Stimulated activated memory B cell treated with anti-CD40 and anti-IgM and Interleukin-4, amounts not matched to agents 10 μg/mL and 1 μg/mL and 100 μg/mL, for 72 hours (primary cell): ENCODE measurements around the gene IGSF3.
"Not testable (repeated sequence)": the region's sequence is repeated elsewhere in the genome, so short reads cannot be mapped to it uniquely, and the experiment has no call there.

Experiments
- ATAC-seq: fragments of 150-1000 bp; cut with Tn5 transposase; 2 replicates; pipeline ENCODE4 v1.10.0; 2021
- H3K27ac Mint-ChIP-seq: one replicate; pipeline ENCODE4 v1.8.0; 2022; ENCODE audit warnings: mild to moderate bottlenecking, mixed read lengths
- H3K27me3 Mint-ChIP-seq: one replicate; pipeline ENCODE4 v1.8.0; 2022; ENCODE audit warnings: mixed read lengths
- H3K36me3 Mint-ChIP-seq: one replicate; pipeline ENCODE4 v1.8.0; 2022; ENCODE audit warnings: mixed read lengths
- H3K4me1 Mint-ChIP-seq: one replicate; pipeline ENCODE4 v1.8.0; 2022; ENCODE audit warnings: mixed read lengths
- H3K4me3 Mint-ChIP-seq: one replicate; pipeline ENCODE4 v1.8.0; 2022; ENCODE audit warnings: mild to moderate bottlenecking, moderate library complexity, mixed read lengths
- H3K9me3 Mint-ChIP-seq: one replicate; pipeline ENCODE4 v1.8.0; 2022; ENCODE audit warnings: mixed read lengths

Gene IGSF3

GRCh38 chr1:116574581-116575291 is 92.8 kb downstream of the IGSF3 start:
- peak overlapping the region; percentile 2 for H3K27ac Mint-ChIP-seq
- no peaks in the 10 kb centered on the region for H3K9me3 Mint-ChIP-seq
- no peaks in the 10 kb centered on the region for H3K27me3 Mint-ChIP-seq
- H3K4me1 Mint-ChIP-seq = peaks cover 46% of the 10 kb centered on the region
- no peak overlapping the region for H3K4me3 Mint-ChIP-seq
- H3K36me3 Mint-ChIP-seq = peaks cover 41% of the 10 kb centered on the region
- ATAC-seq = no peak

DNA sequence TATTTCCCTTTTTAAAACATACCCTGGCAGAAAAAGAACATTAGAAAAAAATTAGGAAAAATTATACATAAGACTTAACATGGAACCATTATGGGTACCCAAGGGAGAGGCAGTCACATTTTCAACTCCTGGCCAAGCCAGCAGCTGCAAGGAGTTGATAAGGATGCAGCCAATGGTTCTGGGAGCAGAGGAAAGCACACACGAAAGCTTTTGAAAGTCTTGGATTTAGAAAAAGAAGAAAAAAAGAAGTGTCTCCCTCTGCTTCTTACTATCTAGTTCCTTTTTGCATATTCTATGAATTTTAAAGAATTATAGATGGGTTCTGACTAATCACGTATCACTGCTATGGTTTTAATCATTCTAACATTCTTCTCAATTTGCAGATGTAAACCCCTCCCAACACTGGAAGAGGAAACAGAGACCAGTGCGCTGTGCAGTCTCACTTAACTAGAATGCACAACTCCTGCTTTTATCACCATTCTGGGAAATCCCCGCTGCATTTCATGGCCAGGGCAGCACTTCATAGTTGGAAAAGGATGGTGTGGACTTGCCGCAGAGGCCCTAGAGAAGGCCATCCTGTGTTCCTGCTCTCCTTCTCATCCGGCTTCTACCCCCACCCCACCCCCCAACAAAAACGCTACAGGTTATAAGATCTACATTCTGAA is 94.0 kb downstream of the IGSF3 start:
- Mint-ChIP-seq H3K27ac (peak overlapping the region; percentile 2), H3K27me3 (no peaks in the 10 kb centered on the region), H3K4me1 (peaks cover 58% of the 10 kb centered on the region), H3K4me3 (peak overlapping the region; percentile 18), H3K36me3 (peaks cover 41% of the 10 kb centered on the region), H3K9me3 (no peaks in the 10 kb centered on the region)
- ATAC-seq = no peak

DNA sequence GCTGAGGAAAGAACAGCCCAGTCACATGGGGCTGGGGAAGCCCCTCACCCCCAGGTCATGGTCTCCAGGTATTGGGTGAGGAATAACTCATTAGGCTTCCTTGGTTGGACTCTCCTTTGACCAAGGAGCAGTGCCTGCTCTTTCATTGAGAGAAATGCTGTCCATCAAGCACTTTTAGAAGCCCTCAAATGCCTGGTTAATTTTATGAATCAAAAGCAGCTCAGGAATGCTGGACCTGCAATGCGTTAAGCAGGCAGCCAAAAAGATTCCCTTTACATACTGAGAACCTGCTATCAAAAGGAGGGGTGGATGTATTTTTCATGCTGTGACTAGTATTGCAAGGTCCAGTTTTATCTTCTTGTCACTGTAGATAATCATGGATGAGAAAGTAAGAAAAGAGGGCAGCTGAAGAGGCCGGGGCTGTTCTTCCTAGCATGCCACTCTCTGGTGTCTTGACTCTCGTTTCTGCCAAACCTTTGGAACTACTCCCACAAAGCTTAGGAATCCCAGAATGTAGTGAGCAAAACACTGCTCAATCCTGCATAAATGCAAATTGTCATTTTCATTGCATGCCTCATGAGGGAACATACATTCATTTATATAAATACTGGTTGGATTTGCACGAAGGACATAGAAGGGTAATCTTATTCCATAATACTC is 94.6 kb downstream of the IGSF3 start:
- Mint-ChIP-seq H3K36me3 (peaks cover 46% of the 10 kb centered on the region), H3K27ac (no peak overlapping the region), H3K4me1 (peaks cover 64% of the 10 kb centered on the region), H3K27me3 (no peaks in the 10 kb centered on the region), H3K9me3 (no peaks in the 10 kb centered on the region), H3K4me3 (no peak overlapping the region)
- ATAC-seq = no peak

- Mint-ChIP-seq H3K27ac (peak overlapping the region; percentile 99), H3K36me3 (peaks cover 44% of the 10 kb centered on the region), H3K27me3 (no peaks in the 10 kb centered on the region), H3K4me3 (peak overlapping the region; percentile 98), H3K4me1 (peaks cover 69% of the 10 kb centered on the region), H3K9me3 (no peaks in the 10 kb centered on the region)
- ATAC-seq = no peak
Measured at GRCh38 chr1:116572099-116572498, 95.4 kb downstream of the IGSF3 start.

DNA sequence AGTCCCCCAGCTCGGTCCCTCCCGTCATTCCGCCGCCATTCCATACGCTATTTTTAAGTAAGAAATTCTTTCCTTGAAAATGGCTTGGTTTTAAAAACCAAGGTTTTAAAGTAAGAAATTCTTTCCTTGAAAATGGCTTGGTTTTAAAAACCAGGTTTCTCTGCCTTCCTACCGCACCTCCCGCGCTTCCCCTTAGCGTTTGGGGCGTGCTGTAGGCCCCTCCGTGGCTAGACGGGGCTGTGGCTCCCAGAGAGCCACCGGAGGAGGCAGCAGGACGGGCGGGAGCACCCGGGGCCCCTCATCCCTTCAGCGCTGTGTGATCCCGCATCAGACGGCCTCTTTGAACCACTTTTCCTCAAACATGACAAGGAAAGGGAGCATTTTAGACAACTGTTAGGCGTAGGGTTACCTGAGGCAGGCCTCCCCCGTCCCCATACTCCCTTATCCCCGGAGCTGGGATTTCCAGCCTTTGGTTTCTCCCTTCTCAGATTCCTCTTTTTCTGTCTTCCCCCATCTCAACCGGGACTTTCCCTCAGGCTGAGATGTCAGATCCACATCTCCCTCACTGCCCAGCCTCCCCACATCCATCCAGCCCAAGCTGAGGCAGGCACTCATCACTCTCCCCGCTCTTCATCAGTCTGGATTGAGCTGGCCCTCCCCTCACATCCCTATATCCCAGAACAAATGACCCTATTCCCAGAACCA is 96.2 kb downstream of the IGSF3 start:
- H3K27me3 Mint-ChIP-seq = no peaks in the 10 kb centered on the region
- no peaks in the 10 kb centered on the region for H3K9me3 Mint-ChIP-seq
- peak overlapping the region; percentile 98 for H3K4me3 Mint-ChIP-seq
- H3K36me3 Mint-ChIP-seq = peaks cover 44% of the 10 kb centered on the region
- H3K27ac Mint-ChIP-seq = peak overlapping the region; percentile 99
- no peak for ATAC-seq
- peaks cover 76% of the 10 kb centered on the region for H3K4me1 Mint-ChIP-seq

- peaks cover 45% of the 10 kb centered on the region for H3K36me3 Mint-ChIP-seq
- peak within 1 kb of the TSS; percentile 99 for H3K27ac Mint-ChIP-seq
- H3K27me3 Mint-ChIP-seq = no peaks in the 10 kb centered on the region
- peak; percentile 94 for ATAC-seq
- H3K4me3 Mint-ChIP-seq = peak within 1 kb of the TSS; percentile 98
- H3K4me1 Mint-ChIP-seq = peaks cover 78% of the 10 kb centered on the region
- no peaks in the 10 kb centered on the region for H3K9me3 Mint-ChIP-seq
Measured at GRCh38 chr1:116570358-116571214, 96.9 kb downstream of the IGSF3 start, which contains the start of gene CD58. TSS of gene CD58 (minus strand) at chr1:116571026. CDS start at chr1:116570972, 54 bp downstream.

- Mint-ChIP-seq H3K27me3 (no peaks in the 10 kb centered on the region), H3K36me3 (peaks cover 50% of the 10 kb centered on the region), H3K4me1 (peaks cover 80% of the 10 kb centered on the region), H3K9me3 (peaks cover 5% of the 10 kb centered on the region), H3K27ac (peak overlapping the region; percentile 99), H3K4me3 (peak overlapping the region; percentile 98)
- peak; percentile 28 for ATAC-seq
Measured at GRCh38 chr1:116569776-116570357, 97.7 kb downstream of the IGSF3 start.

DNA sequence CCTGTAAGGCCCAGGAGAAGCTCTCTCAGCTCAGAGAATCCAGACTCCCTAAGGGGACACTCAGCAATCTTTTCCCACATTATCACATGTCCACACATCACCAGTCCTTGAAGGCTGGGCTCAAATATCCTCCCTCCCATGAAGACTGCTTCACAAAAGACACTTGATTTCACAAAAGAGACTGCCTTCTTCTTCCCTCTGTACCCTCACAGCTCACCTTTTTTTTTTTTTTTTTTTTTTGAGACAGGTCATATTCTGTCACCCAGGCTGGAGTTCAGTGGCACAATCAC is 98.2 kb downstream of the IGSF3 start:
- ATAC-seq = no peak
- H3K9me3 Mint-ChIP-seq = peaks cover 8% of the 10 kb centered on the region
- H3K27ac Mint-ChIP-seq = peak overlapping the region; percentile 99
- peaks cover 56% of the 10 kb centered on the region for H3K36me3 Mint-ChIP-seq
- H3K27me3 Mint-ChIP-seq = no peaks in the 10 kb centered on the region
- H3K4me1 Mint-ChIP-seq = peaks cover 80% of the 10 kb centered on the region
- H3K4me3 Mint-ChIP-seq = peak overlapping the region; percentile 98

DNA sequence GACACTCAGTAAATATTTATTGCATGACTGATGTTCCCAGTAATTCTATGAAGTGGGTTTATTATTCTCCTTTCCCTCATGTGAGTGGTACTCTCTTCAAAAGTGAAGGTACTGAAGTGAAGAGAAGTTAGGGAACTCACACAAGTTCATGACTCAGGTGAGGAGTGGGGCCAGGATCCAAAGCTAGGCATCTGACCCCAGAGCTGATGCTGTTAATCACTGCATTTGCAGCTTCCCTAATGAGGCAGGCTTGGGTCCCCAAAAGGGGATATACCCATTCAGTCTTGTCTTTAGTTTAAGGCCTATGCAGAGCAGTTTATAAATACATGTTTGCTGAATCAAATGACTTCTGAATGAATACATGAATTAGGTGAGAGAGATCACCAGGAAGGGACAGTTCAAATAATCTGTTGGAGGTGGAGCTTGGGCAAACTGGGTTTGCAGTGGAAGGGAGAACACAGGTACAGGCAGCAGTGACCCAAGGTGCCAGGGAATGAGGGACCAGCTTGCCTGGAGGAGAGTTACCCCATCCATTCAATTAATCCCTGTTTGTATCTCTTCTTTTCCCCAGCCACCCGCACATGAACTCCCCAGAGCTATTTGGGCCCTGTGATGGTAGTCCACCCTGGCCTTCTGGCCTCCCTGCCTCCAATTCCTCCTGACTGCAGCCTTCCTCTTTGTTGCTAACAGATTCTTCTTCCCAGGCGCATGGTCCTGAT is 98.7 kb downstream of the IGSF3 start:
- peak overlapping the region; percentile 98 for H3K4me3 Mint-ChIP-seq
- H3K9me3 Mint-ChIP-seq = peaks cover 11% of the 10 kb centered on the region
- peaks cover 80% of the 10 kb centered on the region for H3K4me1 Mint-ChIP-seq
- H3K36me3 Mint-ChIP-seq = peaks cover 61% of the 10 kb centered on the region
- ATAC-seq = no peak
- no peaks in the 10 kb centered on the region for H3K27me3 Mint-ChIP-seq
- peak overlapping the region; percentile 99 for H3K27ac Mint-ChIP-seq

DNA sequence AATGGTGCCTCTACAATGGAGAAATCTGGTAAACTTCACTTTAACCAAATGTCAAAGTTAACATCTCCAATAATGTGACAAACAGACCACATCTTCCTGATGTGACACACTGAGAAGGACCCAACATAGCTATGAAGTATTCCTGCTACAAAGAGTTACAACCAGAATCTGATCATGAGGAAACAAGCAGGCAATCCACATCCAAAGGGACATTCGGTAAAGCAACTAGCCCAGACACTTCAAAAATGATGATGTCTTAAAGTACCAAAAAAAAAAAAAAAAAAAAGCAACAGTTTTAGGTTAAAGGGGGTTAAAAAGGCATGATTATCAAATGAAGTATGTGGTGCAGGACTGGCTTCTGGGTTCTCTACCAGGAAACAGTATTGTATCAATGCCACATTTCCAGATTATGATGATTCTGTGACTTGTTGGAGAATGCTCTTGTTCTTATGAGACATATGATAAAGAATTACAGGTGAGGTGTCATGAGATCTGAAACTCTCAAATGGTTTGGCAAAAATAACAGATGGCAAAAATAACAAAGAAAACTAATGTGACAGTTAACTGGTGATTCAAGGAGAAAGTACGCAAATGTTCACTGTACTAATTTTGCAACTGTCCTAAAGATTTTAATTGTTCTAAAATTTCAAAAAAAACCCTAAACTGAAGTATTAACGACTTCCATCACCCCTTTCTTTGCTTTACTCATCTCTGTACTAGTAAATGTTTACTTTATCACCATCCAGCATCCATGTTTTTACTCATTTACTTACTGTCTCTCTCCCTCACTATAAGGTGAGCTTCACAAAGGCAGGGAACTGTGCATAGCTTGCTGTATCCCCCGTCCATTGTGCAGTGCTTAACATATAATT is 99.5 kb downstream of the IGSF3 start:
- Mint-ChIP-seq H3K4me3 (peak overlapping the region; percentile 98), H3K27ac (peak overlapping the region; percentile 99), H3K9me3 (peaks cover 14% of the 10 kb centered on the region), H3K4me1 (peaks cover 81% of the 10 kb centered on the region), H3K36me3 (peaks cover 69% of the 10 kb centered on the region), H3K27me3 (no peaks in the 10 kb centered on the region)
- no peak for ATAC-seq

GRCh38 chr1:116565222-116565621 is 102.3 kb downstream of the IGSF3 start:
- Mint-ChIP-seq H3K4me3 (peak overlapping the region; percentile 72), H3K27me3 (no peaks in the 10 kb centered on the region), H3K36me3 (peaks cover 77% of the 10 kb centered on the region), H3K4me1 (peaks cover 94% of the 10 kb centered on the region), H3K9me3 (peaks cover 16% of the 10 kb centered on the region), H3K27ac (peak overlapping the region; percentile 99)
- ATAC-seq = no peak

GRCh38 chr1:116564426-116564825 is 103.1 kb downstream of the IGSF3 start:
- ATAC-seq = no peak
- peak overlapping the region; percentile 72 for H3K4me3 Mint-ChIP-seq
- peak overlapping the region; percentile 99 for H3K27ac Mint-ChIP-seq
- H3K27me3 Mint-ChIP-seq = no peaks in the 10 kb centered on the region
- peaks cover 94% of the 10 kb centered on the region for H3K4me1 Mint-ChIP-seq
- peaks cover 16% of the 10 kb centered on the region for H3K9me3 Mint-ChIP-seq
- H3K36me3 Mint-ChIP-seq = peaks cover 71% of the 10 kb centered on the region

GRCh38 chr1:116562465-116562864 is 105.1 kb downstream of the IGSF3 start:
- H3K36me3 Mint-ChIP-seq = peaks cover 63% of the 10 kb centered on the region
- H3K27ac Mint-ChIP-seq = peak overlapping the region; percentile 99

More at GRCh38 chr1:116562465-116562864, 105.1 kb downstream of the IGSF3 start:
- Mint-ChIP-seq H3K9me3 (peaks cover 16% of the 10 kb centered on the region), H3K4me1 (peaks cover 95% of the 10 kb centered on the region), H3K4me3 (peak overlapping the region; percentile 19)
- H3K27me3 Mint-ChIP-seq, ATAC-seq: not testable (repeated sequence)
